HepG2 (cell line): ENCODE results near the gene CD248. TPM values are rescaled to one million over a fixed set of nuclear protein-coding genes. Genes with fewer than 3 reads are reported as not detected.
"Not testable (repeated sequence)": the region's sequence is repeated elsewhere in the genome, so short reads cannot be mapped to it uniquely, and the experiment has no call there.

ENCODE experiments used
- ATAC-seq: fragments of 200-7000 bp; cut with Tn5 transposase; 3 replicates; pipeline ENCODE4 v1.9.1; 2020; ENCODE audit warnings: mild to moderate bottlenecking, moderate library complexity
- BruUV-seq: library from RNA; stranded (reverse); fragments of 400-500 nt; replicated peaks from 2 replicates; lab custom pipeline; 2021; lab: Mats Ljungman, UMichigan
- CTCF ChIA-PET: fragments of 300-600 bp; formaldehyde crosslinking; extraction: SDS; loops from one replicate; lab custom pipeline; 2021; ENCODE audit warnings: low total read pairs, inconsistent platforms, low intra/inter-chr PET ratio; lab: Yijun Ruan, JAX
- POLR2A ChIA-PET: fragments of 350-600 bp; sonication (Branson Sonifier 250); formaldehyde crosslinking; loops from one replicate; lab custom pipeline; 2020; ENCODE audit warnings: antibody characterized with exemption, inconsistent platforms; lab: Yijun Ruan, JAX
- DNase-seq: peaks from one replicate; pipeline ENCODE4 v3.0.0-alpha.2; 2015; ENCODE audit warnings: low spot score
- FAIRE-seq: peaks from 3 replicates; lab custom pipeline; 2011; peaks lifted over from hg19 to GRCh38; lab: Jason Lieb, UNC
- H2AFZ ChIP-seq: one replicate; pipeline ENCODE4 v1.6.1; 2011; ENCODE audit warnings: low read length, inconsistent platforms
- H3K27ac ChIP-seq: fragments of 300-600 bp; 3 replicates; pipeline ENCODE4 v1.8.0; 2011; ENCODE audit warnings: mixed run types, mild to moderate bottlenecking, mixed read lengths, low read length, inconsistent platforms; ENCODE audit not compliant: insufficient read depth; ENCODE audit errors: extremely low read length
- H3K27me3 ChIP-seq, 2 experiments: fragments of 200-600 bp in 1 of 2; 2 replicates in 1 of 2; 3 replicates in 1 of 2; pipeline versions ENCODE4 v1.6.0 to v1.8.0; 2011; ENCODE audit warnings: low read length in 2 of 2, mild to moderate bottlenecking in 2 of 2, moderate library complexity in 2 of 2, inconsistent platforms in 1 of 2; ENCODE audit not compliant: insufficient read depth in 2 of 2, control insufficient read depth in 1 of 2
- H3K36me3 ChIP-seq, 2 experiments: fragments of 200-600 bp in 1 of 2; replicated peaks in 1 of 2; 2 replicates in 1 of 2; 3 replicates in 1 of 2; pipeline versions ENCODE4 v1.5.1 to v1.8.0; 2011; ENCODE audit warnings: low read length in 2 of 2, inconsistent platforms in 1 of 2; ENCODE audit not compliant: insufficient read depth in 2 of 2, control insufficient read depth in 1 of 2
- H3K4me1 ChIP-seq: 2 replicates; pipeline ENCODE4 v1.5.1; 2012; ENCODE audit warnings: low read length, inconsistent platforms; ENCODE audit not compliant: insufficient read depth
- H3K4me2 ChIP-seq: 2 replicates; pipeline ENCODE4 v1.6.0; 2011; ENCODE audit warnings: low read depth, low read length, inconsistent platforms
- H3K4me3 ChIP-seq, 3 experiments: fragments of 200-600 bp in 1 of 3; sonication (generic), shearing (Covaris generic) in 1 of 3; replicated peaks in 1 of 3; 2 replicates each; pipeline ENCODE4 v1.5.1; 2011 to 2016; ENCODE audit warnings: low read length in 3 of 3, inconsistent platforms in 2 of 3, low read depth in 2 of 3, mild to moderate bottlenecking in 2 of 3, control low read depth in 1 of 3, mixed read lengths in 1 of 3; ENCODE audit not compliant: insufficient read depth in 1 of 3
- H3K79me2 ChIP-seq: one replicate; pipeline ENCODE4 v1.6.1; 2011; ENCODE audit warnings: low read length, inconsistent platforms; ENCODE audit not compliant: insufficient read depth
- H3K9ac ChIP-seq: 2 replicates; pipeline ENCODE4 v1.6.0; 2011; ENCODE audit warnings: mild to moderate bottlenecking, low read depth, low read length, inconsistent platforms; ENCODE audit not compliant: insufficient read depth
- H3K9me3 ChIP-seq: 2 replicates; pipeline ENCODE4 v1.5.1; 2012; ENCODE audit warnings: mild to moderate bottlenecking, low read length
- H4K20me1 ChIP-seq: 2 replicates; pipeline ENCODE4 v1.6.0; 2011; ENCODE audit warnings: inconsistent platforms, mild to moderate bottlenecking, low read length, moderate library complexity; ENCODE audit not compliant: insufficient read depth
- ARID5B ChIP-seq: IDR thresholded peaks from 2 replicates; pipeline ENCODE4 v1.4.0; 2020; ENCODE audit warnings: mild to moderate bottlenecking, missing genetic modification reagents
- BORCS8-MEF2B ChIP-seq: sonication (generic); formaldehyde crosslinking; IDR thresholded peaks from 2 replicates; pipeline ENCODE4 v1.8.0; 2022; ENCODE audit warnings: mild to moderate bottlenecking, missing genetic modification reagents
- RERE ChIP-seq: IDR thresholded peaks from 2 replicates; pipeline ENCODE4 v1.6.1; 2016; ENCODE audit warnings: low read depth, missing genetic modification reagents, missing compliant biosample characterization
- U2AF1 ChIP-seq: fragments of 200-400 bp; formaldehyde crosslinking; optimal IDR thresholded peaks from 2 replicates; pipeline ENCODE3; 2017; ENCODE audit warnings: mild to moderate bottlenecking, low read depth, low read length
- ZBTB38 ChIP-seq: sonication (generic); formaldehyde crosslinking; IDR thresholded peaks from 2 replicates; pipeline ENCODE4 v1.5.1; 2020; ENCODE audit warnings: mild to moderate bottlenecking, missing genetic modification reagents
- ZNF468 ChIP-seq: sonication (generic); formaldehyde crosslinking; IDR thresholded peaks from 2 replicates; pipeline ENCODE4 v1.8.0; 2022; ENCODE audit warnings: mild to moderate bottlenecking, moderate library complexity, missing genetic modification reagents
- WGBS: methylation state at CpG from one replicate; pipeline ENCODE4 v1.1.6; 2017; ENCODE audit warnings: low lambda C conversion rate; 5-methylcytosine and 5-hydroxymethylcytosine counted together
- in situ Hi-C: cut with HindIII; loops from 2 replicates; pipeline ENCODE4 v1.10.0; 2017; ENCODE audit warnings: low pct_unique_long_range_greater_than_20kb; ENCODE audit not compliant: extremely low pct_ligation_motif_present
- intact Hi-C: fragments of 100-400 bp; cut with micrococcal nuclease; formaldehyde crosslinking; loops from one replicate; pipeline ENCODE4 v1.10.0; 2022; ENCODE audit not compliant: unreplicated experiment
- polyA plus RNA-seq, 8 experiments: library from polyadenylated mRNA; depleted of rRNA in 3 of 8; stranded (reverse) in 7 of 8; unstranded in 1 of 8; fragments of >200 nt; fragmentation: Illumina TruSeq in 4 of 8; extraction: Trizol in 4 of 8; gene quantifications; 2 replicates each; pipeline versions ENCODE4 v1.2.1 to v1.2.3, GENCODE V29; 2011 to 2016; ENCODE audit warnings: low read depth in 4 of 8, missing spikeins in 1 of 8, mixed read lengths in 1 of 8; ENCODE audit not compliant: insufficient read depth in 1 of 8
- total RNA-seq, 5 experiments: library from RNA; depleted of rRNA; stranded (reverse); fragments of >200 nt; fragmentation: Illumina TruSeq; extraction: Trizol; gene quantifications; 2 replicates each; pipeline ENCODE4 v1.2.3, GENCODE V29; 2016; ENCODE audit warnings: low read depth in 1 of 5

CD248 gene
- total and polyA plus RNA-seq, 2 of the 13 experiments (the other 11 are each of a cell fraction or from before 2014, with no cell fraction given) = 0.25 to 0.35 TPM

GRCh38 chr11:66310803-66311440 is 5.9 kb downstream of the CD248 start:
- H3K79me2 ChIP-seq, ATAC-seq, H2AFZ ChIP-seq, H3K9ac ChIP-seq, H4K20me1 ChIP-seq, H3K36me3 ChIP-seq, H3K27ac ChIP-seq, H3K9me3 ChIP-seq, in situ Hi-C loops, H3K27me3 ChIP-seq, BruUV-seq, DNase-seq, FAIRE-seq: not testable (repeated sequence)
- intact Hi-C loops = loop anchor here (1.0 to 10.0 kb wide), 3 partner anchors 17 to 89 kb away; no protein-coding TSS in a partner anchor
- ChIA-PET CTCF (interaction anchor here (1.3 to 4.2 kb wide), 6 partner anchors 11 to 79 kb away, joined by 3 to 68 read pairs (median 14); partner anchors contain the start of gene RIN1), POLR2A (interaction anchor here (0.5 to 5.2 kb wide), 9 partner anchors 9 to 770 kb away, joined by 3 to 121 read pairs (median 21); partner anchors contain the start of genes B4GAT1, RIN1, TMEM151A and YIF1A)
- H3K4me3 ChIP-seq = peak overlapping the region in 1 of 3 experiments; percentile 78; a peak in 2 of 6 replicates
- H3K4me2 ChIP-seq = peak overlapping the region; percentile 97
- H3K4me1 ChIP-seq = peaks cover 36% of the 10 kb centered on the region
- TF ChIP-seq ZBTB38 (peak; percentile 75), BORCS8-MEF2B (CRISPR knock-in tag) (peak; percentile 5; the same call in 1 of the 2 replicates)
- WGBS = 54% methylated on average over 18 of the region's 18 CpGs

- intact Hi-C loops (loop anchor here (10.0 kb wide), 1 partner anchor 74 kb away; no protein-coding TSS in a partner anchor), in situ Hi-C loops (no loop called here)
- Histone ChIP-seq H3K9ac (no peak overlapping the region), H2AFZ (no peak overlapping the region), H3K4me2 (no peak overlapping the region), H3K27ac (no peak overlapping the region), H3K36me3 (no peaks in the 10 kb centered on the region), H3K27me3 (peaks cover under 1 to 7% of the 10 kb centered on the region in 2 experiments; a peak in 1 of 5 replicates), H3K9me3 (no peaks in the 10 kb centered on the region), H3K4me3 (no peak overlapping the region), H3K79me2 (no peaks in the 10 kb centered on the region), H4K20me1 (no peaks in the 10 kb centered on the region), H3K4me1 (peaks cover 36% of the 10 kb centered on the region)
- ATAC-seq (no peak), DNase-seq (no peak), FAIRE-seq (no peak)
- ChIA-PET CTCF (interaction anchor here (4.2 kb wide), 1 partner anchor 26 kb away, joined by 32 read pairs; the partner anchor contains the start of gene RIN1), POLR2A (interaction anchor here (2.9 to 5.2 kb wide), 3 partner anchors 10 to 23 kb away, joined by 10 to 121 read pairs (median 35); partner anchors contain the start of gene YIF1A)
- BruUV-seq = no TSS peak
- WGBS = 58% methylated on average over 8 of the region's 8 CpGs
- TF ChIP-seq U2AF1 = no peak
- no peak for TF ChIP-seq ZNF468
- TF ChIP-seq ARID5B = no peak
- TF ChIP-seq RERE = no peak
Observed at GRCh38 chr11:66310324-66310723, 6.5 kb downstream of the CD248 start.
